ENCODE data around the gene PLXDC2. TPM values are rescaled to one million over a fixed set of nuclear protein-coding genes. Genes with fewer than 3 reads are reported as not detected.
A peak's percentile ranks its signal among the peaks of the same experiment; 100 is the strongest.
"Not testable (repeated sequence)": the region's sequence is repeated elsewhere in the genome, so short reads cannot be mapped to it uniquely, and the experiment has no call there.

The PLXDC2 gene
- total and polyA plus RNA-seq, 8 donors = 2.1 to 57.2 (median 11.2) TPM

- intact Hi-C loops (cut with DNase I; ENCODE audit: low total_unique reads) = no loop called here
- peaks cover 0 to 10% (median 4%) of the 10 kb centered on the region in 4 donors for H3K4me1 ChIP-seq
- no peak for DNase-seq
- no peaks in the 10 kb centered on the region for H3K27me3 ChIP-seq
- H3K9me3 ChIP-seq = no peaks in the 10 kb centered on the region
- H3K4me3 ChIP-seq = no peak overlapping the region
- no peak for TF ChIP-seq EP300 (IDR thresholded peaks at IDR 0.05)
- no peak for TF ChIP-seq CTCF (IDR thresholded peaks at IDR 0.05)
- no peak for TF ChIP-seq POLR2AphosphoS5 (IDR thresholded peaks at IDR 0.05)
- TF ChIP-seq POLR2A (IDR thresholded peaks at IDR 0.05) = no peak
- peaks cover 0 to 7% (median 2%) of the 10 kb centered on the region in 4 donors for H3K36me3 ChIP-seq
- WGBS, 5 donors = 45 to 71% (median 63%) methylated on average over 2 of the region's 2 CpGs
- no peak overlapping the region for H3K27ac ChIP-seq
Measured at GRCh38 chr10:19998482-19998881, 182.2 kb downstream of the PLXDC2 start.

- H3K4me1 ChIP-seq = peaks cover 0 to 16% (median 9%) of the 10 kb centered on the region in 4 donors
- no peaks in the 10 kb centered on the region for H3K27me3 ChIP-seq
- H3K36me3 ChIP-seq = peaks cover 0 to 7% (median 2%) of the 10 kb centered on the region in 4 donors
- WGBS, 5 donors = 33 to 74% (median 39%) methylated on average over 1 of the region's 1 CpG
- intact Hi-C loops (cut with DNase I; ENCODE audit: low total_unique reads) = no loop called here
- H3K9me3 ChIP-seq = no peaks in the 10 kb centered on the region
- no peak overlapping the region for H3K4me3 ChIP-seq
- peak in 1 of 2 donors; percentile 21 for DNase-seq
- no peak for TF ChIP-seq POLR2AphosphoS5 (IDR thresholded peaks at IDR 0.05)
- TF ChIP-seq POLR2A (IDR thresholded peaks at IDR 0.05) = no peak
- no peak for TF ChIP-seq EP300 (IDR thresholded peaks at IDR 0.05)
- no peak for TF ChIP-seq CTCF (IDR thresholded peaks at IDR 0.05)
- H3K27ac ChIP-seq = no peak overlapping the region
Measured at GRCh38 chr10:19999431-19999830, 183.2 kb downstream of the PLXDC2 start.

GRCh38 chr10:20002026-20002425 is 185.8 kb downstream of the PLXDC2 start:
- peaks cover 0 to 15% (median 8%) of the 10 kb centered on the region in 4 donors for H3K4me1 ChIP-seq
- 68 to 88% (median 77%) methylated on average over 2 of the region's 2 CpGs for WGBS, 5 donors
- DNase-seq; H3K4me3 ChIP-seq; H3K36me3 ChIP-seq; H3K27me3 ChIP-seq; H3K27ac ChIP-seq; H3K9me3 ChIP-seq; intact Hi-C loops (cut with DNase I; ENCODE audit: low total_unique reads): not testable (repeated sequence)

- Histone ChIP-seq H3K4me3 (no peak overlapping the region), H3K9me3 (no peaks in the 10 kb centered on the region), H3K4me1 (peaks cover 0 to 15% (median 8%) of the 10 kb centered on the region in 4 donors), H3K36me3 (peaks cover 0 to 7% (median 2%) of the 10 kb centered on the region in 4 donors), H3K27ac (peak overlapping the region in 2 of 5 donors; percentile 70 to 74), H3K27me3 (no peaks in the 10 kb centered on the region)
- no peak for TF ChIP-seq POLR2A (IDR thresholded peaks at IDR 0.05)
- TF ChIP-seq CTCF (IDR thresholded peaks at IDR 0.05) = no peak
- no peak for TF ChIP-seq EP300 (IDR thresholded peaks at IDR 0.05)
- no peak for TF ChIP-seq POLR2AphosphoS5 (IDR thresholded peaks at IDR 0.05)
- no peak for DNase-seq
- WGBS, 5 donors = 72 to 97% (median 90%) methylated on average over 3 of the region's 3 CpGs
- intact Hi-C loops (cut with DNase I; ENCODE audit: low total_unique reads) = no loop called here
Measured at GRCh38 chr10:20002657-20003056, 186.4 kb downstream of the PLXDC2 start.

GRCh38 chr10:20004087-20004523 is 187.9 kb downstream of the PLXDC2 start:
- no peak overlapping the region for H3K4me3 ChIP-seq
- 56 to 79% (median 69%) methylated on average over 3 of the region's 3 CpGs for WGBS, 5 donors
- intact Hi-C loops (cut with DNase I; ENCODE audit: low total_unique reads) = no loop called here
- H3K4me1 ChIP-seq = peaks cover 0 to 15% (median 8%) of the 10 kb centered on the region in 4 donors
- peaks cover 0 to 7% (median 2%) of the 10 kb centered on the region in 4 donors for H3K36me3 ChIP-seq
- no peak for TF ChIP-seq POLR2AphosphoS5 (IDR thresholded peaks at IDR 0.05)
- TF ChIP-seq POLR2A (IDR thresholded peaks at IDR 0.05) = no peak
- TF ChIP-seq EP300 (IDR thresholded peaks at IDR 0.05) = no peak
- TF ChIP-seq CTCF (IDR thresholded peaks at IDR 0.05) = no peak
- no peaks in the 10 kb centered on the region for H3K27me3 ChIP-seq
- peak overlapping the region in 4 of 5 donors; percentile 64 to 78 (median 69) for H3K27ac ChIP-seq
- no peaks in the 10 kb centered on the region for H3K9me3 ChIP-seq
- peak in 1 of 2 donors; percentile 47 for DNase-seq
